ENCODE data around the gene CLDND2.

CLDND2 gene

DNA sequence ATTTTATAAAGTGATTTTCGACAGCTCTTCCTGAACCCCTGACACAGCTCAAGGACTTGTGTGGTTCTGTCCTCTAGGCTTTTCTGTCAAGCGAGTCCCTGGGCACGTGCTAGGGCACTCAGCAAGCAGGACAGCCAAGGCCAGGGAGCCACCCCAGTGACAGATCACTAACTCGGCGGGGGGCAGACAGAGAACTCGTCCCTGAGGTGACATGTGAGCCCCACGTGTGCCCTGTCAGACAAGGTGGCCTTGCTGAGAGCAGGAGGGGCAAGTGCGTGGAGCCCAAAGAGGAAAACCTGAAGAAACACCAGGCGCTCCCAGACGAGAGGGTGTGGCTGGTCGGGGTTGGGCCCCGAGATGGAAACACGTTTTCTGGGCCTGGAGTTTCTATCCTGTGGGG is 7.6 kb downstream of the CLDND2 start:
- TF ChIP-seq, protein P1, sequence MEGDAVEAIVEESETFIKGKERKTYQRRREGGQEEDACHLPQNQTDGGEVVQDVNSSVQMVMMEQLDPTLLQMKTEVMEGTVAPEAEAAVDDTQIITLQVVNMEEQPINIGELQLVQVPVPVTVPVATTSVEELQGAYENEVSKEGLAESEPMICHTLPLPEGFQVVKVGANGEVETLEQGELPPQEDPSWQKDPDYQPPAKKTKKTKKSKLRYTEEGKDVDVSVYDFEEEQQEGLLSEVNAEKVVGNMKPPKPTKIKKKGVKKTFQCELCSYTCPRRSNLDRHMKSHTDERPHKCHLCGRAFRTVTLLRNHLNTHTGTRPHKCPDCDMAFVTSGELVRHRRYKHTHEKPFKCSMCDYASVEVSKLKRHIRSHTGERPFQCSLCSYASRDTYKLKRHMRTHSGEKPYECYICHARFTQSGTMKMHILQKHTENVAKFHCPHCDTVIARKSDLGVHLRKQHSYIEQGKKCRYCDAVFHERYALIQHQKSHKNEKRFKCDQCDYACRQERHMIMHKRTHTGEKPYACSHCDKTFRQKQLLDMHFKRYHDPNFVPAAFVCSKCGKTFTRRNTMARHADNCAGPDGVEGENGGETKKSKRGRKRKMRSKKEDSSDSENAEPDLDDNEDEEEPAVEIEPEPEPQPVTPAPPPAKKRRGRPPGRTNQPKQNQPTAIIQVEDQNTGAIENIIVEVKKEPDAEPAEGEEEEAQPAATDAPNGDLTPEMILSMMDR (conservative IDR thresholded peaks at IDR 0.05; ENCODE audit: low read depth, low read length) = no peak
- no peak overlapping the region for H3K4me3 ChIP-seq (ENCODE audit: low read depth, low read length)
- DNase-seq (ENCODE audit: low read depth) = no peak

DNA sequence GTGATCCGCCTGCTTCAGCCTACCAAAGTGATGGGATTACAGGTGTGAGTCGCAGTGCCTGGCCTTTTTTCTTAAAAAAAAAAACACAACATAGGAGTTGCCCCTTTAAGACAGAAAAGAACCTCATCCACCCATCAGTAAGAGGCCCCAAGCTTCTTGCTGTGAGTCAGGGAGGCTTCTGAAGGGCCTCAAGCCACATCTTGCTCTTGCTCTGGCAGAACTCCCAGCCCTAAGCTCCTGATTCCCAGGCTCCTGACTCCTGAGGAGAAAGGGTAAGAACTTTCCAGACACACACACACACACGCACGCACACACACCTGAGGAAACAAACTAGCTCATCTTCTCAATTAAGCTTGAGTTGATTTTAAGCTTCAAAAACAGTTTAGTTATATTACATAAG is 9.5 kb downstream of the CLDND2 start:
- DNase-seq (ENCODE audit: low read depth) = peak; percentile 96
- no peak overlapping the region for H3K4me3 ChIP-seq (ENCODE audit: low read depth, low read length)
- TF ChIP-seq, protein P1 (conservative IDR thresholded peaks at IDR 0.05; ENCODE audit: low read depth, low read length) = no peak

DNA sequence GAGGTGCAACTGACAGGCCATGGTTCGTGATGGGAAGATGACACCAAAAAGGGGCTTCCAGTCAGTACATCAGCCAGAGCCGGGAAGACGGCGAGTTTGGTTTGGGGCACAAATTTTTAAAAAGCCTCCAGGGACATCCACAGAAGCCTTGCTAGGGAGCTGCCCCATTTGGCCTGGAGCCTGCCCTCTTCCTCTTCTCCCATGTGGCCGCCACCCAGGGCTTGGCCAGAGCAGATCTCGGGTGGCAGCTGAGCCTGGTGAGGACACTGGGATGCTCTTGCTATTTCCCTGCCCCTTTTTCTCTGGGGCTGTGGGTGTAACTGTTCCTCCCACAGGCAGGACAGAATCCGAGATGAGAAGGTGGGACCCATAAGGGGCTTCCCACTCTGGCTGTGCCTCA is 10.9 kb downstream of the CLDND2 start:
- TF ChIP-seq, protein P1 (conservative IDR thresholded peaks at IDR 0.05; ENCODE audit: low read depth, low read length) = no peak
- no peak overlapping the region for H3K4me3 ChIP-seq (ENCODE audit: low read depth, low read length)
- DNase-seq (ENCODE audit: low read depth) = no peak

DNA sequence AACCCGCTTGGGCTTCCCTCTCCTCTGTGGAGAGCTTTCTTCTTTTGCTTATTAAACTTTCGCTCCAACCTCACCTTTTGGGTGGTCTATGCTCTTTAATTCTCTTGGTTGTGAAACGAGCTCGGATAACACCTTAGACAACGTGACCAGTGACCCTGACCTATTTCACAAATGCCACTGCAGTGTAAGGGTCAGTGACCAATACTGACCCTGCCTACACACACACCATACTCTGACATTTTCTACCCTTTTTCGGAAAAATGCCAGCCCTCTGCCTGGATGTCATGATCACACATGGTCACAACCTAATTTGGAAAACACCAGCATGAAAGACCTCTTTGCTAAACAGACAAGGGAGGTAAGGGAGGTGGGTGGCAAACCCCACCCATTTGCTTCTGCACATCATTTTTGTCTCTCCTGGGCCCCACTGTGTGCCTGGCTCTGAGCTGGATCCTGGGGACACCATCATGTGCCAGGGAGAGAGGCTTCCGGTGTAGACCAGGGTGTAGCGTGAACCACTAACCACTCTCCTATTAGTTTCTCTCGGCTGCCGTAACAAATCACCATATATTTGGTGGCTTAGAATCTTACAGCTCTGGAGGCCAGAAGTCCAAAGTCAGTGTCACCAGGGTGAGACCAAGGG is 12.5 kb downstream of the CLDND2 start:
- TF ChIP-seq, protein P1 (conservative IDR thresholded peaks at IDR 0.05; ENCODE audit: low read depth, low read length) = no peak
- no peak overlapping the region for H3K4me3 ChIP-seq (ENCODE audit: low read depth, low read length)
- DNase-seq (ENCODE audit: low read depth) = no peak

DNA sequence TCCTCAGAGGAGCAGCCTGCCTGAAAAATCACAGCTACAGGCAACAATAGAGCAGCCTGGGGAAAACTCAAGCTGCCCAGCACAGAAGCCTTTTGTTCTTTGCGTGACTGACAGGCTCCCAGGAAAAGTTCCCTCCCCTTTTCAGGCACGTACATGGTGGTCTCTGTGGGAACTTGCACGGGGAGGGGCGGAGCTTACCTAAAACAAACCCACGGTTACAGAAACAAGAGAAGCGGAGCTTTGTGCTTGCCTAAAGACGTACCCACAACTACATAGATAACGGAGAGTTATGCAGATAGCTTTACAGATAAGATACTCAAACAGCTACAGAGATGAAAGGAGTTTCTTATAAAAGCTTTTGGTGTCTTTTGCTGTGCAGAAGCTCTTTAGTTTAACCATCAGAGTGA is 14.1 kb downstream of the CLDND2 start:
- TF ChIP-seq, protein P1 (conservative IDR thresholded peaks at IDR 0.05; ENCODE audit: low read depth, low read length) = no peak
- peak; percentile 57 for DNase-seq (ENCODE audit: low read depth)
- H3K4me3 ChIP-seq (ENCODE audit: low read depth, low read length) = no peak overlapping the region

DNA sequence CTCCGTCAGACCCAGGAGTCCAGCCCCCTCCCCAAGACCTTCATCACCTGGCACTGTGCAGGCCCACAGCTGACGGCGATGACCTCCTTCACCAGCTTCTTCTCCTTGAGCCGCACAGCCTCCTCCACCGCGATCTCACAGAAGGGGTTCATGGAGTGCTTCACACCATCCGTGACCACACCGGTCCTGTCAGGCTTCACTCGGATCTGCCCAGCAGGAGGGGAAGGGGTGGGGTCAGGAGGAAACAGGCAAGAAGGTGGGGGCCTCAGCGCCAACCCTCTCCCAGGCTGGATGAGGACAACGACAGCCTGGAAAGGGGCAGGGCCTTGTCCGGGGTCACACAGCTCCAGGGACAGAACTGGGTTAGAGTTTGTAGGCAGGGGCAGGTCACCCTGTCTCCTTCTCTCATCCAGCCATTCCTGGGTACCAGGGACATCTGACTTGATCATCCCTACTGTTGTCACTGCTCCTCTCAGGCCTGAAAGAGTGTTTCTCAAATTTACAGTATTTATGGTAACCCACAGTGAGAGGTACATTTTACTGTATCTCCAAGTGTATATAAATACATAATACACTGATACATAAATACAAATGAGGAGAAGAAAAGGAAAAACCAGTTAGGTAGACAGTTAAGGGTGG is 14.6 kb downstream of the CLDND2 start:
- TF ChIP-seq, protein P1 (conservative IDR thresholded peaks at IDR 0.05; ENCODE audit: low read depth, low read length) = no peak
- H3K4me3 ChIP-seq (ENCODE audit: low read depth, low read length) = no peak overlapping the region

More for the DNA sequence above, 14.6 kb downstream of the CLDND2 start:
- peak; percentile 35 for DNase-seq (ENCODE audit: low read depth)

All from choroid plexus epithelial cell (primary cell).